Measurements from ENCODE around the gene ZNF184. TPM values are rescaled to one million over a fixed set of nuclear protein-coding genes. Genes with fewer than 3 reads are reported as not detected.

The ZNF184 gene
- total RNA-seq, 1 donor from 2014 or later: 8.4 TPM

DNA sequence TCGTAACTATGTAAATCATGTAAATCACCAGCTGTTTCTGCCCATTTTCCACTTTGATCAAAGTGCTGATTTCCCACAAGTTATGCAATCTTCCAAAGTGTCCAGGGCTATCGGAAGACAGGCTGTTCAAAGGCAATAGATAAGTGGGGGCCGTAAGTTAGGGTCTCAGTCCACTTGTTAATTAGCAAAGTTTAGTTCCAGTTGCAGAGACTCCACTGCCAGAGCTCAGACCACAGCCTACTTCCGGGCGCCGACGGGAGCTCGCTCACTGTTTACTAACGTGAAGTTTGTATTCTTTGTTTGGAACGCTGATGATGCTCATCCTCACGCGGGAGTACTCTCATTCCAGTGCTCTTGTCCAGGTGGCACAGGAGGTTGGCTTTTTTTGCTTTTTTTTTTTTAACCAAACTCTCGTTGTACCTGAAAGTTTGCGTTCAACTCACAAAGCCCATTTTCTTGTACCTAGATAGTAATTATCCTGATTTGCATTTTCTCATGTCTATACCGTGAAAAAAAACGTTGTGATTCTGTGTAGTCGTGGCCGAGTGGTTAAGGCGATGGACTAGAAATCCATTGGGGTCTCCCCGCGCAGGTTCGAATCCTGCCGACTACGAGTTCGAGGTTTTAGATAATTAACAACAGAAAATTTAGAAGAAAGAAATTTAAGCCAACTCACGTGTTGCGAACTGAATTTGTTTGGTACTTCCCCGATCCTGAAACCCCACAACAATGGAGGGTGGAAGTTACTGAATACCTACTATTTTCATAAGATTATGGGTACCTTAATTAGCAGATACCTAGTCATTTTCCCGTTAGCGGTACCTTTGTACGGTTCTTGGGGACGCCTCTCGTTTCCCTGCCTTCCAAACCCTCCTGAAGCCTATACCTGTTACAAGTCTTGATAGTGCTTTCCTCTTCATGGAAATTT is 29.9 kb upstream of the ZNF184 start:
- H3K4me1 Mint-ChIP-seq (ENCODE audit: low read depth): peaks cover 23% of the 10 kb centered on the region
- peak; percentile 65 for DNase-seq (ENCODE audit: low spot score)
- peaks cover 35% of the 10 kb centered on the region for H3K27me3 Mint-ChIP-seq (ENCODE audit: low read depth)
- H3K4me3 Mint-ChIP-seq (ENCODE audit: low read depth): peak overlapping the region; percentile 88
- no peaks in the 10 kb centered on the region for H3K9me3 Mint-ChIP-seq
- peak overlapping the region; percentile 23 for H3K27ac Mint-ChIP-seq
- intact Hi-C loops (cut with micrococcal nuclease): loop anchor here (1.0 to 10.0 kb wide), 9 partner anchors 7 to 345 kb away; partner anchors contain the start of genes POM121L2 and ZNF184
- H3K36me3 Mint-ChIP-seq (ENCODE audit: low read depth): no peaks in the 10 kb centered on the region

- DNase-seq (ENCODE audit: low spot score): no peak
- no peaks in the 10 kb centered on the region for H3K9me3 Mint-ChIP-seq
- no peaks in the 10 kb centered on the region for H3K36me3 Mint-ChIP-seq (ENCODE audit: low read depth)
- peaks cover 23% of the 10 kb centered on the region for H3K4me1 Mint-ChIP-seq (ENCODE audit: low read depth)
- intact Hi-C loops (cut with micrococcal nuclease): loop anchor here (5.0 to 10.0 kb wide), 5 partner anchors 186 to 344 kb away; partner anchors contain the start of gene POM121L2
- no peak overlapping the region for H3K27ac Mint-ChIP-seq
- no peak overlapping the region for H3K4me3 Mint-ChIP-seq (ENCODE audit: low read depth)
- H3K27me3 Mint-ChIP-seq (ENCODE audit: low read depth): peaks cover 41% of the 10 kb centered on the region
Observed at GRCh38 chr6:27501187-27501586, 28.3 kb upstream of the ZNF184 start.

GRCh38 chr6:27500177-27500576 is 27.3 kb upstream of the ZNF184 start:
- no peaks in the 10 kb centered on the region for H3K9me3 Mint-ChIP-seq
- H3K36me3 Mint-ChIP-seq (ENCODE audit: low read depth): no peaks in the 10 kb centered on the region
- DNase-seq (ENCODE audit: low spot score): no peak
- H3K4me1 Mint-ChIP-seq (ENCODE audit: low read depth): peaks cover 21% of the 10 kb centered on the region
- H3K27ac Mint-ChIP-seq: no peak overlapping the region
- H3K27me3 Mint-ChIP-seq (ENCODE audit: low read depth): peaks cover 48% of the 10 kb centered on the region
- no peak overlapping the region for H3K4me3 Mint-ChIP-seq (ENCODE audit: low read depth)
- intact Hi-C loops (cut with micrococcal nuclease): loop anchor here (5.0 to 10.0 kb wide), 5 partner anchors 185 to 343 kb away; partner anchors contain the start of gene POM121L2

- intact Hi-C loops (cut with micrococcal nuclease): loop anchor here (1.0 to 5.0 kb wide), 2 partner anchors 8 to 1097 kb away; no protein-coding TSS in a partner anchor
- Mint-ChIP-seq H3K9me3 (no peaks in the 10 kb centered on the region), H3K4me1 (ENCODE audit: low read depth) (peaks cover 10% of the 10 kb centered on the region), H3K36me3 (ENCODE audit: low read depth) (peaks cover 3% of the 10 kb centered on the region), H3K4me3 (ENCODE audit: low read depth) (peak overlapping the region; percentile 83), H3K27ac (peak overlapping the region; percentile 36), H3K27me3 (ENCODE audit: low read depth) (peaks cover 59% of the 10 kb centered on the region)
- DNase-seq (ENCODE audit: low spot score): peak; percentile 49
Observed at GRCh38 chr6:27495386-27496135, 22.7 kb upstream of the ZNF184 start.

DNA sequence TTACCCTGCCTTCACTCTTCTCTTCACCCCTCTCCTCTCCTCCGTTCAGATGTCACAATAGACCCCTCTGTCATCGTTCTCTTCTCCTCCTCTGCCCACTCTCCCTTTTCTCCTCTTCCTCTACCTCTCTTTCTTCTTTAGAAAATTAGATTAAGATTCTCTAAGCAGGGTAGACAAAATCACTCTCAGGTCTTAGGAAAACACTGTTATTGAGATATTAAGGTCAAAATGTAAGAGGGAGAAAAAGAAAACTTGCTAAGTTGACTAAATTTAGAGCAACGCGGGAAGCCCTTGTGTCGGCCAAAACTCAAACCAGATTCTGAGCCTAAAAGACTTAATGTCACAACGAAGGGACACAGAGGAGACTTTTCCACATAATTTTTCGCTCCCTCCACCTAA is 22.1 kb upstream of the ZNF184 start:
- Mint-ChIP-seq H3K4me1 (ENCODE audit: low read depth) (peaks cover 10% of the 10 kb centered on the region), H3K36me3 (ENCODE audit: low read depth) (peaks cover 3% of the 10 kb centered on the region), H3K27me3 (ENCODE audit: low read depth) (peaks cover 56% of the 10 kb centered on the region), H3K9me3 (no peaks in the 10 kb centered on the region), H3K27ac (no peak overlapping the region), H3K4me3 (ENCODE audit: low read depth) (peak overlapping the region; percentile 83)
- intact Hi-C loops (cut with micrococcal nuclease): loop anchor here (1.0 to 5.0 kb wide), 2 partner anchors 8 to 1097 kb away; no protein-coding TSS in a partner anchor
- no peak for DNase-seq (ENCODE audit: low spot score)

DNA sequence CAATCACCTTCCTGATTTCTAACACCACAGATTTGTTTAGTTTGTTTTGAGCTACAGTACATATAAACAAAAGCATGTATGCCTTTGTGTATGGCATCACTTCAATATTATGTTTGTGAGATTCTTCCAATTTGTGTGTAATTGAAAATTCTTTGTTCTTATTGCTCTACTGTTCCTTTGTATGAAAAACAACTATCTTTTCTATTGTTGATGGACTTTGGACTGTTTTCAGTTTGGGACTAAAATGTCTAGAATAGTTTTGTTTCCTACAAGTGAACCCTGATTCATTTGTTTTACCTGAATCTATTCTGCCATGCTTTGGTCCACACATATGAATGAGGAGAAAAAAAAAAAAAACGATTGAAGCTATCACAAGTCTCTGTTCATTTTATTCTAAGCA is 21.2 kb upstream of the ZNF184 start:
- peaks cover 51% of the 10 kb centered on the region for H3K27me3 Mint-ChIP-seq (ENCODE audit: low read depth)
- H3K4me3 Mint-ChIP-seq (ENCODE audit: low read depth): no peak overlapping the region
- intact Hi-C loops (cut with micrococcal nuclease): no loop called here
- H3K27ac Mint-ChIP-seq: no peak overlapping the region
- peaks cover 10% of the 10 kb centered on the region for H3K4me1 Mint-ChIP-seq (ENCODE audit: low read depth)
- peaks cover 3% of the 10 kb centered on the region for H3K36me3 Mint-ChIP-seq (ENCODE audit: low read depth)
- no peak for DNase-seq (ENCODE audit: low spot score)
- no peaks in the 10 kb centered on the region for H3K9me3 Mint-ChIP-seq

- intact Hi-C loops (cut with micrococcal nuclease): no loop called here
- Mint-ChIP-seq H3K4me3 (ENCODE audit: low read depth) (no peak overlapping the region), H3K36me3 (ENCODE audit: low read depth) (peaks cover 3% of the 10 kb centered on the region), H3K4me1 (ENCODE audit: low read depth) (peaks cover 10% of the 10 kb centered on the region), H3K27me3 (ENCODE audit: low read depth) (peaks cover 41% of the 10 kb centered on the region), H3K9me3 (no peaks in the 10 kb centered on the region), H3K27ac (no peak overlapping the region)
- no peak for DNase-seq (ENCODE audit: low spot score)
Observed at GRCh38 chr6:27492631-27493190, 19.8 kb upstream of the ZNF184 start.

DNA sequence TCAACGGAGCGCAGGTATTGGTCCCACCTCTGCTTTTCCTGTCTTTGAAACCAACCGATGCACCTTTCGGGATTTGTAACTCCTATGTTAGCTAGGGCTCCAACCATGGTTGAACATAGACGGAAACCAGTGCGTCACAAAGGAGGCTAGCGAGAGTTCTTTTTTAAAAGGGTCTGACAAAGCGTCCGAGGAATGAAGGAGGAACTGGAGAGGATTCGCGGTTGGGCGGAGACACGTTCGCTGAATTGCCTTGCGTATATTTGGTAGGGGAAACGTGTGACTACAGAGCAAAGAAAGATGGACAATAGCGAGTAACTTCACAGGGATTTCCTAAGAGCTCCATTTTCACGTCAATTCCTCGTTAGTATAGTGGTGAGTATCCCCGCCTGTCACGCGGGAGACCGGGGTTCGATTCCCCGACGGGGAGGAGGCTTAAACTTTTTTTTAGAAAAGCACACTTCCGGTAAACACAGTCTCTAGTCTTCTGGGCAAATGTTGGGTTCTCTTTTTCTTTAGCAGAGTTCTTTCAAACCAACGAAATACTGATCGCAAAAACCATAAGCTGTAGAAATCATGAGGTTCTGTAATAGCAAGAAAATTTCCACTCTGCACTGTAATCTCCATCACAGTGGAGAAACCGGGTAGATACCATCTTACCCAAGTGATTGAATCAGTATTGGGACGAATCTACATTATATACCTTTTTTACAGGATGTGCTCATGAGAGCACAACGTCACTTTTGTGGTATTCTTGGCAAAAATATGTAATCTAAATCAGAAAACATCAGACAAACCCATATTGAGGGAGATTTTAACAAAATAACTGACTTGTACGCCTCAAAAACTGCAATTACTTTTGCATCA is 6.6 kb upstream of the ZNF184 start:
- intact Hi-C loops (cut with micrococcal nuclease): loop anchor here (1.0 to 10.0 kb wide), 12 partner anchors 8 to 1463 kb away; partner anchors contain the start of genes ABT1 and HMGN4
- H3K27me3 Mint-ChIP-seq (ENCODE audit: low read depth): peaks cover 12% of the 10 kb centered on the region
- H3K4me3 Mint-ChIP-seq (ENCODE audit: low read depth): no peak overlapping the region
- no peaks in the 10 kb centered on the region for H3K36me3 Mint-ChIP-seq (ENCODE audit: low read depth)
- H3K9me3 Mint-ChIP-seq: no peaks in the 10 kb centered on the region
- DNase-seq (ENCODE audit: low spot score): peak; percentile 82
- no peak overlapping the region for H3K27ac Mint-ChIP-seq
- H3K4me1 Mint-ChIP-seq (ENCODE audit: low read depth): peaks cover 3% of the 10 kb centered on the region

DNA sequence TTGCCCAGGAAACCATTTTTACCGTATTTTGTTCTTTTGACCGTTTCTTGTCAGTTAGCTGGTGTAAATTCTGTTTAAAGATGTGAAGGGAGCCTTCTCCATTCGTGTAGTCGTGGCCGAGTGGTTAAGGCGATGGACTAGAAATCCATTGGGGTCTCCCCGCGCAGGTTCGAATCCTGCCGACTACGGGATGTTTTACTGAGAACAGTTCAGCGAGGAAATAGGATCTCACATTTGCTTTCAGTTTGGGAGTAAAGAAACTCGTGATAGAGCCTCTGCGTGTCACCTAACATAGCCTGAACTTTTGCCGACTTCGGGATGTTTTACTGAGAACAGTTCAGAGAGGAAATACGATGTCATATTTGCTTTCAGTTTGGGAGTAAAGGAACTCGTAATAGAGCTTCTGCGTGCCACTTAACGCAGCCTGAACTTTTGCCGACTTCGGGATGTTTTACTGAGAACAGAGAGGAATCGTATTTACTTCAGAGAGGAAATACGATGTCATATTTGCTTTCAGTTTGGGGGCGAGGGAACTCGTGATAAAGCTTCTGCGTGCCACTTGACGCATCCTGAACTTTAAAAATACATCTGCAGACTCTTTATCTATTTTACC is 5.9 kb upstream of the ZNF184 start:
- Mint-ChIP-seq H3K36me3 (ENCODE audit: low read depth) (no peaks in the 10 kb centered on the region), H3K27ac (no peak overlapping the region), H3K4me1 (ENCODE audit: low read depth) (peaks cover 3% of the 10 kb centered on the region), H3K9me3 (no peaks in the 10 kb centered on the region), H3K4me3 (ENCODE audit: low read depth) (no peak overlapping the region), H3K27me3 (ENCODE audit: low read depth) (peaks cover 12% of the 10 kb centered on the region)
- intact Hi-C loops (cut with micrococcal nuclease): loop anchor here (1.0 to 10.0 kb wide), 13 partner anchors 8 to 1463 kb away; partner anchors contain the start of genes ABT1 and HMGN4
- peak; percentile 83 for DNase-seq (ENCODE audit: low spot score)

DNA sequence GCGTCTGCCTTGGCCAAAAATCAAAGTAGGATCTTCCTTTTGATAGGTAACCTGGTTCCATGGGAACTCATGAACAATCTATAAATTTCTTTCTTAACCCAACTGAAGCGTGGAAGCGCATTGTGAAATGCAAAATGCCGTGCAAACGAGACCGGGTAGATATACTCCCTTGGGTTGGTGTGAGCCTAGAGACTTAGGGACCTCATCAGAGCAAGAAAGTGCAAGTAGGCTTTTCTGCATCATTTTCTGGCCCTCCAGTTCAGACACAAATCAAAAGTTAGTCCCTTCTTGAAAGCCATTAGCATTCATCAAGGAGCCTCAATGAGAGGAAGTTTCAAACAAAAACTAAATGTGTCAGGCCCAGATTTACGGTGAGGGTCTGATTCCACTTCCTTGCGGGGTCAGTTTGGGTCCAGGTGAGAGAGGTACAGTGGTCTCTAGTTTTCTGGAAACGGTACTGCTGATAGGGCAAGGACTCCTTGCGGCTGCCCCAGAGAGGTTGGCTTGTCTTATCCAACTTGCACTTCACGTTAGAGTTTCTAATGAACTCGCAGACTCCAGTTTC is 5.3 kb upstream of the ZNF184 start:
- no peak for DNase-seq (ENCODE audit: low spot score)
- H3K4me3 Mint-ChIP-seq (ENCODE audit: low read depth): no peak overlapping the region
- H3K27ac Mint-ChIP-seq: no peak overlapping the region
- H3K9me3 Mint-ChIP-seq: no peaks in the 10 kb centered on the region
- H3K4me1 Mint-ChIP-seq (ENCODE audit: low read depth): peaks cover 3% of the 10 kb centered on the region
- H3K36me3 Mint-ChIP-seq (ENCODE audit: low read depth): no peaks in the 10 kb centered on the region
- intact Hi-C loops (cut with micrococcal nuclease): loop anchor here (1.0 to 10.0 kb wide), 10 partner anchors 143 to 1464 kb away; partner anchors contain the start of genes ABT1 and HMGN4
- peaks cover 12% of the 10 kb centered on the region for H3K27me3 Mint-ChIP-seq (ENCODE audit: low read depth)

Data from activated T-helper 2 cell treated with anti-CD3 and anti-CD28 coated beads, Interferon-gamma antibody, Interleukin-2, Interleukin-4, amounts not matched to agents 10 μg/mL and 5 μg/mL and 100 μg/mL, durations not matched to agents 14 hours and 24 hours and 36 hours (primary cell).